OCI-LY7 (cell line): ENCODE data around the gene HEG1.

ENCODE experiments used
- CTCF ChIP-seq: fragments of 200-600 bp; sonication (generic); conservative IDR thresholded peaks from 2 replicates; pipeline ENCODE4 v1.5.1; 2014; ENCODE audit warnings: mild to moderate bottlenecking, antibody characterized with exemption, low read length, moderate library complexity, mixed read lengths
- EZH2phosphoT487 ChIP-seq: fragments of 200-600 bp; sonication (generic); IDR thresholded peaks from 2 replicates; pipeline ENCODE4 v1.6.1; 2018; ENCODE audit warnings: low read depth, borderline replicate concordance, mild to moderate bottlenecking, mixed run types, antibody characterized with exemption, low read length, moderate library complexity, mixed read lengths

- TF ChIP-seq CTCF = no peak
- no peak for TF ChIP-seq EZH2phosphoT487
These were observed 28.0 kb upstream of the HEG1 start for GRCh38 chr3:125083776-125084175.
